ENCODE results near the gene TKTL1. TPM values are rescaled to one million over a fixed set of nuclear protein-coding genes. Genes with fewer than 3 reads are reported as not detected.

Gene TKTL1, protein sequence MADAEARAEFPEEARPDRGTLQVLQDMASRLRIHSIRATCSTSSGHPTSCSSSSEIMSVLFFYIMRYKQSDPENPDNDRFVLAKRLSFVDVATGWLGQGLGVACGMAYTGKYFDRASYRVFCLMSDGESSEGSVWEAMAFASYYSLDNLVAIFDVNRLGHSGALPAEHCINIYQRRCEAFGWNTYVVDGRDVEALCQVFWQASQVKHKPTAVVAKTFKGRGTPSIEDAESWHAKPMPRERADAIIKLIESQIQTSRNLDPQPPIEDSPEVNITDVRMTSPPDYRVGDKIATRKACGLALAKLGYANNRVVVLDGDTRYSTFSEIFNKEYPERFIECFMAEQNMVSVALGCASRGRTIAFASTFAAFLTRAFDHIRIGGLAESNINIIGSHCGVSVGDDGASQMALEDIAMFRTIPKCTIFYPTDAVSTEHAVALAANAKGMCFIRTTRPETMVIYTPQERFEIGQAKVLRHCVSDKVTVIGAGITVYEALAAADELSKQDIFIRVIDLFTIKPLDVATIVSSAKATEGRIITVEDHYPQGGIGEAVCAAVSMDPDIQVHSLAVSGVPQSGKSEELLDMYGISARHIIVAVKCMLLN
- 0.05 to 0.14 TPM (median 0.07 TPM) in 3 of 5 replicates, not detected in the others for total RNA-seq (2022; extraction: Qiagen RNA extraction)

GRCh38 chrX:154295664-154296310 is at the start of gene TKTL1:
TSS of gene TKTL1 (plus strand) at chrX:154295795. CDS start at chrX:154295860, 65 bp downstream.

DNA sequence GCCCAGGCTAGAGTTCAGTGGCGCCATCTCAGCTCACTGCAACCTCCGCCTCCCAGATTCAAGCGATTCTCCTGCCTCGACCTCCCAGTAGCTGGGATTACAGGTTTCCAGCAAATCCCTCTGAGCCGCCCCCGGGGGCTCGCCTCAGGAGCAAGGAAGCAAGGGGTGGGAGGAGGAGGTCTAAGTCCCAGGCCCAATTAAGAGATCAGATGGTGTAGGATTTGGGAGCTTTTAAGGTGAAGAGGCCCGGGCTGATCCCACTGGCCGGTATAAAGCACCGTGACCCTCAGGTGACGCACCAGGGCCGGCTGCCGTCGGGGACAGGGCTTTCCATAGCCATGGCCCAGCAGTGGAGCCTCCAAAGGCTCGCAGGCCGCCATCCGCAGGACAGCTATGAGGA is 38.3 kb upstream of the TKTL1 start, which contains the start of gene OPN1MW3:
OPN1MW3 (plus strand) TSS at position 301 of the 400 bp plus-strand sequence; CDS start at position 339, 38 bp downstream.

GRCh38 chrX:154294791-154295574 is 612 bp upstream of the TKTL1 start, which contains the start of gene TEX28:
TSS of gene TEX28 (minus strand) at chrX:154295124. CDS start at chrX:154292117, 3,007 bp downstream.

GRCh38 chrX:154374313-154375155 is 78.9 kb downstream of the TKTL1 start, which contains the start of gene FLNA:
TSS of gene FLNA (minus strand) at chrX:154374634. CDS start at chrX:154371245, 3,389 bp downstream.

GRCh38 chrX:154378799-154379568 is 83.4 kb downstream of the TKTL1 start, which contains the start of gene EMD:
TSS of gene EMD (plus strand) at chrX:154379295. CDS start at chrX:154379485, 190 bp downstream.

Other genes starting within 250 kb of the TKTL1 start
- 18.5 to 21.0 TPM (median 19.3 TPM) in 5 replicates for gene MECP2, start 198.1 kb upstream of the TKTL1 start, total RNA-seq (2022; extraction: Qiagen RNA extraction)
- not detected in 5 replicates for gene OPN1LW, start 151.6 kb upstream of the TKTL1 start, total RNA-seq (2022; extraction: Qiagen RNA extraction)
- gene OPN1MW, start 113.2 kb upstream of the TKTL1 start, total RNA-seq (2022; extraction: Qiagen RNA extraction): not detected in 5 replicates
- gene OPN1MW2, start 76.0 kb upstream of the TKTL1 start, total RNA-seq (2022; extraction: Qiagen RNA extraction): not detected in 5 replicates
- gene OPN1MW3, start 38.2 kb upstream of the TKTL1 start, total RNA-seq (2022; extraction: Qiagen RNA extraction): not detected in 5 replicates
- gene TEX28, start 671 bp upstream of the TKTL1 start, total RNA-seq (2022; extraction: Qiagen RNA extraction): not detected in 5 replicates
- 1,461 to 1,661 TPM (median 1,622 TPM) in 5 replicates for gene FLNA, start 78.8 kb downstream of the TKTL1 start, total RNA-seq (2022; extraction: Qiagen RNA extraction)
- gene EMD, start 83.5 kb downstream of the TKTL1 start, total RNA-seq (2022; extraction: Qiagen RNA extraction): 129 to 161 TPM (median 153 TPM) in 5 replicates
- gene RPL10, start 102.6 kb downstream of the TKTL1 start, total RNA-seq (2022; extraction: Qiagen RNA extraction): 5,312 to 5,581 TPM (median 5,559 TPM) in 5 replicates
- gene DNASE1L1, start 113.5 kb downstream of the TKTL1 start, total RNA-seq (2022; extraction: Qiagen RNA extraction): 27.2 to 31.3 TPM (median 29.9 TPM) in 5 replicates
- gene TAFAZZIN, start 115.7 kb downstream of the TKTL1 start, total RNA-seq (2022; extraction: Qiagen RNA extraction): 33.5 to 40.1 TPM (median 36.8 TPM) in 5 replicates
- gene ATP6AP1, start 132.9 kb downstream of the TKTL1 start, total RNA-seq (2022; extraction: Qiagen RNA extraction): 88.4 to 107 TPM (median 105 TPM) in 5 replicates
- gene GDI1, start 141.4 kb downstream of the TKTL1 start, total RNA-seq (2022; extraction: Qiagen RNA extraction): 91.4 to 124 TPM (median 104 TPM) in 5 replicates
- 99.8 to 121 TPM (median 111 TPM) in 5 replicates for gene FAM50A, start 148.3 kb downstream of the TKTL1 start, total RNA-seq (2022; extraction: Qiagen RNA extraction)
- gene PLXNA3, start 162.5 kb downstream of the TKTL1 start, total RNA-seq (2022; extraction: Qiagen RNA extraction): 11.0 to 17.8 TPM (median 13.9 TPM) in 5 replicates
- gene LAGE3, start 183.5 kb downstream of the TKTL1 start, total RNA-seq (2022; extraction: Qiagen RNA extraction): 36.3 to 74.0 TPM (median 65.8 TPM) in 5 replicates
- gene UBL4A, start 190.8 kb downstream of the TKTL1 start, total RNA-seq (2022; extraction: Qiagen RNA extraction): 67.1 to 73.0 TPM (median 69.5 TPM) in 5 replicates
- gene SLC10A3, start 194.8 kb downstream of the TKTL1 start, total RNA-seq (2022; extraction: Qiagen RNA extraction): 38.5 to 42.9 TPM (median 39.7 TPM) in 5 replicates
- 38.0 to 44.6 TPM (median 42.6 TPM) in 5 replicates for gene FAM3A, start 220.4 kb downstream of the TKTL1 start, total RNA-seq (2022; extraction: Qiagen RNA extraction)

All from A549 treated with Hydrocortisone at 1 μM for 4 hours (cell line).